Tibial nerve (tissue), 3 donors: Measurements from ENCODE around the gene ASIC2.

ENCODE experiments used
- POLR2A ChIP-seq, 2 donors: fragments of 450-650 bp; IDR thresholded peaks; one replicate each; pipeline ENCODE4 v1.6.1; 2017; ENCODE audit warnings: antibody characterized with exemption in 2 of 2, mild to moderate bottlenecking in 2 of 2, moderate library complexity in 2 of 2
- TF ChIP-seq, protein P1 (sequence below), 5 experiments: fragments of 200-600 bp in 3 of 5; fragments of 450-650 bp in 2 of 5; sonication (generic) in 3 of 5; IDR thresholded peaks; one replicate each; pipeline ENCODE4 v1.5.1; 2016 to 2019; ENCODE audit warnings: antibody characterized with exemption in 5 of 5, mild to moderate bottlenecking in 3 of 5, moderate library complexity in 2 of 5

- TF ChIP-seq, protein P1, sequence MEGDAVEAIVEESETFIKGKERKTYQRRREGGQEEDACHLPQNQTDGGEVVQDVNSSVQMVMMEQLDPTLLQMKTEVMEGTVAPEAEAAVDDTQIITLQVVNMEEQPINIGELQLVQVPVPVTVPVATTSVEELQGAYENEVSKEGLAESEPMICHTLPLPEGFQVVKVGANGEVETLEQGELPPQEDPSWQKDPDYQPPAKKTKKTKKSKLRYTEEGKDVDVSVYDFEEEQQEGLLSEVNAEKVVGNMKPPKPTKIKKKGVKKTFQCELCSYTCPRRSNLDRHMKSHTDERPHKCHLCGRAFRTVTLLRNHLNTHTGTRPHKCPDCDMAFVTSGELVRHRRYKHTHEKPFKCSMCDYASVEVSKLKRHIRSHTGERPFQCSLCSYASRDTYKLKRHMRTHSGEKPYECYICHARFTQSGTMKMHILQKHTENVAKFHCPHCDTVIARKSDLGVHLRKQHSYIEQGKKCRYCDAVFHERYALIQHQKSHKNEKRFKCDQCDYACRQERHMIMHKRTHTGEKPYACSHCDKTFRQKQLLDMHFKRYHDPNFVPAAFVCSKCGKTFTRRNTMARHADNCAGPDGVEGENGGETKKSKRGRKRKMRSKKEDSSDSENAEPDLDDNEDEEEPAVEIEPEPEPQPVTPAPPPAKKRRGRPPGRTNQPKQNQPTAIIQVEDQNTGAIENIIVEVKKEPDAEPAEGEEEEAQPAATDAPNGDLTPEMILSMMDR (IDR thresholded peaks at IDR 0.05), result no peak
- TF ChIP-seq POLR2A (IDR thresholded peaks at IDR 0.05), result no peak
These were observed 123.4 kb downstream of the ASIC2 start for GRCh38 chr17:33169580-33170285.
